GM18867 (cell line): Measurements from ENCODE around the gene DDX59.
A peak's percentile ranks its signal among the peaks of the same experiment; 100 is the strongest.

ENCODE experiments used
- ATAC-seq: cut with Tn5 transposase; IDR thresholded peaks from one replicate; pipeline ENCODE4 v1.9.1; 2021; ENCODE audit warnings: mild to moderate bottlenecking, moderate library complexity; ENCODE audit not compliant: unreplicated experiment

The DDX59 gene

DNA sequence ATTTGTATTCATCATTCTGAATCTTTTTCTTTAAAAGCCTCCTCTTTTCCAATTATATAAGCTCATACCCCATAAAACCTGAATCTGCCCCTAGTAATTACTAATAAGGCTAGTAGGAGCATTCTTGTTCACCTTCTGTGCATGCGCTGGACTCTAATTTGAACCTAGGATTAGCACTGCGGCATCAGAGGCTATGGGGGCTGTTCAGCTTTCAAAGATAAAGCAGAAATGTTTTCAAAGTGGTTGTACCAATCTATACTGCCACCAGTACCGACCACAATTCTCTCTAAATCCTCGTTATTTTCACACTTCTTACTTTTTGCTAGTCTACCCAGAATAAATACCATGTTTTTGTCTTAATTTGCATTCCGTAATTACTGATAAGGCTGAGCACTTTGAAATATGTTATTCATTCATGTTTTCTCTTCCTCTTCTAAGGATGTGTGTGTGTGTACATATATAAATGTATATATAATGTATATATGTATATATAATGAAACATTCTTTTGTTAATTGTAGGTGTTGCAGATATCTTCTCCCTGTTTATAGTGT is 1.6 kb upstream of the DDX59 start:
- no peak for ATAC-seq

DNA sequence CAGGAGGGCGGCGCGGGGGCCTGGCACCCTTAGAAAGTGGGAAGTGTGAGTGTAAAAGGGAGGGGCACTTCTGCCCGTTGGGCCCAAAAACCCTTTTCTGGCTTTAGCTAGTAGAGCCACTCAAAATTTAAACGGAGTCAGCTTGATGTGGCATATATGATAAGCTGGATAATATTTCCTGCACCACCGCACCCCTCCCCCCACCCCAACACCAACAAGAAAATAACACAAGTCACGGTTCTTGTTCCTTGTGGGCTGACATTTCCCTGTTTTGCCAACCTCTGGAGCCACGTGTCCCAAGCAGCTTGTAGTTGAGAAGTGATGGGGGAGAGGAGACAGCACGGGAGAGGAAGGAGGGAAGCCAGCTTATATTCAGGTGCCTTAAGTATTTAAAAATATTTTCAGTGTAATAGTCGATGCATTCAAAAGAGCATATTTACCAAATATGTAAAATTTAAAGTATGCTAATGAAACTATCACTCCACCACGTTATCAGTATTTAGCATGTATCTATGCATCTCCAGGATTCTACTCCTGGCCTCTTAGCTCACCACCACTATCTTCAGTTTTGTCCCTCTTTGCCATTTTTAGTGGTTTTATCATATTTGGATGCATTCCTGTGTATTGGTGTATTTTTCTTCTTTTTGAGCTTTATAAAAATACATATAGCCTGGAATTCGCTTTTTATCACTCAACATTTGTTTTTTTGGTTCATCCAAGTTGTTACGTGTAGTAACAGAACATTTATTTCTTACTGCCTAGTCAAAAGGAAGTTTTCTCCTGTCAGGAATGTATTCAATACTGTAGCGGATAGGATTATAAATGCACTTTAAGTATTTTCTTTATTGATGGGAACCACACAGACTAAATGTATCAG is 773 bp upstream of the DDX59 start:
- peak; percentile 21 for ATAC-seq

DNA sequence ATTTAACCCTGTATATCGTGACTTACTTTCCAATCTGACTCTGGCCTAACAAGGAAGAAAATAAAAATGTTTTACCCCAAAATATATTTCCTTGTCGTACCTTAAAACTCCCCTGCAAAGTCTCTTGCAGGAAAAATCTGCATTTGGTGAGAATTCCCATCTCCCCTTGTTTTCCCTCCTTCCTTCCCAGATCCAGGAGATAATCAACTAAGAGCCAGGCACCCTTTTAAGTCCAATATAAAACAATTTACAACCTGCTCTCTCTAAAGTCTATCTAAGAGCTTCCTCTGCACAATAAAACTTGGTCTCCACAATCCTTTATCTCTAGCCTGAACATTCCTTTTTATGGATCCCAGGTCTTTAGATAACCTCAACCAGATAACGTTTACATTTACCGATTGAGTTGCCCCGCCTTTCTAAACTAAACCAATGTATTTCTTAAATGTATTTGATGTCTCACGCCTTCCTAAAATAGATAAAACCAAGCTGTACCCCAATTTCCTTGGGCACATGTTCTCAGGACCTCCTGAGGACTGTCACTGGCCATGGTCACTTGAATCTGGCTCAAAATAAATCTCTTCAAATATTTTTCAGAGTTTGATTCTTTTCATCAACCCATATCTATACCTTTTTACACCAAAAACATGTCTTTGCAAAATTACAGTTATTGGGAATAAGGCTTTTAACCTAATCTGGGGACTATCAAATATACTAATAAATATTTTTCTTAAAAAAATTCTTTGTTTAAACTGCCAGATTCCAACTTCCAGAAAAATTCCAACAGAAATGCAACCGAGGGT is 993 bp downstream of the DDX59 start:
- no peak for ATAC-seq

DNA sequence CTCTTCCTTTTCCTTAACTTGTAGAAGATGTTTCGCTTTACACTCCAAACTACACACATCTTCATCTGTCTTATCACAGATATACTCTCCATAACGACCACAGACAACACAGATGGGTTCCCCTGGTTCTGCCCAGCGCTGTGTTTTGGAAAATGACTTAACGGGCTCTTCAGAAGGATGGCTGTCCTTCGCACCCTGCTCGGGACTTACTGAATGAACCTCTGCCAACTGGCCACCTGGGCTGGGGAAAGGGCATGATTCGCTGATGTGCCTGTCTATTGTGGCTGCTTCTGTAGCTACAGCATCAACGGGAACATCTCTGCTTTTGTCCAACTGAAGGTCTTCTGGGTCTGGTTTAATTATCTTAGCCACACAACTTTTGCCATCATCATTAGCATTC is 3.4 kb downstream of the DDX59 start:
- ATAC-seq: no peak

DNA sequence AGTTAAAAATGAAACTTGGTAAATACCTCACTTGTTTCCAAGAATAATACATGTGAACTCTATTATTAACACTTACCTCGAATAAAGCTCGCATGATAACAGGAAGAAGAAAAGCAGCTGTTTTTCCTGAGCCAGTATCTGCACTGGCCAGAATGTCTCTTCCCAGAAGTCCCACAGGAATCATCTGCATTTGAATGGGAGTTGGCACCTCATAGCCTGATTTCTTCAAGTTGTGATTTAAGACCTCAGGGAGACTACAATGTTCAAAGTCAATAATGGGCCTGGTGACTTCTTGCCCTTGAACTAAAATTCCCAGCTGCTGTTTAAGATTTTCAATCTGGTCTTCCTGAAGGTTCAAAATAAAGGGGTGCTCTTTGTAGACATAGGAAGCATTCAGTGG is 3.8 kb downstream of the DDX59 start:
- ATAC-seq: no peak

DNA sequence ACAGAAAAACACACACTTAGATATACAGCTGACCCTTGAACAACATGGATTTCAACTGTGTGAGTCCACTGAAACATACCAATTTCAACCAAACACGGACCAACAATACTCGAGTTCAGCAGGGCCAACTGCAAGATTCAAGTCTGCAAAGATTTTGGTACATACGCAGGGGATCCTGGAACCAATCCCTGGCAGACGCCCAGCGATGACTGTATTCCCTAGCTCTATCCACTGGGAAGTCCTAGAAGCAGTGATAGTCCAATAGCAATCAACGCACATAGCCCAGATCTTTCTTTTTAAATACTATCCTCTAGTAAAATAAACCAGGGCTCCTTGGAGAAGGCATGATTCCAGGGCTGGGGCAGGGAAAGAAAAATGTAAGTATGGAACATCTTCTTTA is 9.0 kb downstream of the DDX59 start:
- ATAC-seq: no peak

DNA sequence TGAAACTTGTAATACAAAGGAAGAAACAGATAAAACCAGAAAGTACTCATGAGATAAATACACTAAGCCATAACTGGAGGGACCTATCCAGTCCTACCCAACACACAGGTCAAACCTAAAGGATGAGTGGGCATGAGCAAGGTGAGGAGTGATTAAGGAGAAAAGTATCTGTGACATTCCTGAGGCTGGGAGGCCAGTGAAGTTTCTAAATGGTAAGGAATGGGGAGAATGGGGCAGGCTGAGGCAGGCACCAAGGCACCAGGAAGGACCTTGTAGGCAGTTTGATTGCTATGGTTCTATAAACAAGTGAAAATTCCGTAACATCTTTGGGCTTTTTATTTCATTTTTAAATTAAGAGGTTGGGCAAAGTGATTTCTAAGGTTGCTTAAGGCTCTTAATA is 10.4 kb downstream of the DDX59 start:
- ATAC-seq: no peak

DNA sequence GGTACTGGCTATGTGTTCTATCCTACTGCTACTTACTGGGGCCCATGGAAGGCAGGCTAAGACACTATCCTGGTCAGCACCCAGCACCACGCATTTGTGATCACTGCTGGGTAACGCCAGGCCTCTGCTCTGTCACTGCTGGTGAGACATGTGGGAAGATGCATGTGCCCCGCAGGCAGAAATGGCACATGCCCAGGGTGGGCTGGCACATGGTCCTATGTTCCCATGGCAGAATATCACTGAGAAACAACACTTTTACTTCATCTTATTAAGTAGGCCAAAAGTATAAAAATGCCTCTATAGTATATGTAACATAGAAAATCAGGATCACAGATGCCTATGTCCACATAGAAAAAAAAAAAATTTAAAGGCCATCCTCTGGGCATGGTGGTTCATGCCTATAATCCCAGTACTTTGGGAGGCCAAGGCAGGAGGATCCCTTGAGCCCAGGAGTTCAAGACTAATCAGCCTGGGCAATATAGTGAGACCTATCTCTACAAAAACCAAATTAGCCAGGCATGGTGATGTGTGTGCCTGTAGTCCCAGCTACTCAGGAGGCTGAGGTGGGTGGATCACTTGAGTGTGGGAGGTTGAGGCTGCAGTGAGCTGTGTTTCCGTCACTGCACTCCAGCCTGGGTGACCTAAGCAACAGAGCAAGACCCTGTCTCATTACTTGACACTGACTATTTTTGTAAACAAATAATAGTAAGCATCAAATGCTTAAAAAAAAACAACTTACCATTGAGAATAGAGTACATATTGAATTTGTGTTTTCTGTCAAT is 11.5 kb downstream of the DDX59 start:
- ATAC-seq: no peak

DNA sequence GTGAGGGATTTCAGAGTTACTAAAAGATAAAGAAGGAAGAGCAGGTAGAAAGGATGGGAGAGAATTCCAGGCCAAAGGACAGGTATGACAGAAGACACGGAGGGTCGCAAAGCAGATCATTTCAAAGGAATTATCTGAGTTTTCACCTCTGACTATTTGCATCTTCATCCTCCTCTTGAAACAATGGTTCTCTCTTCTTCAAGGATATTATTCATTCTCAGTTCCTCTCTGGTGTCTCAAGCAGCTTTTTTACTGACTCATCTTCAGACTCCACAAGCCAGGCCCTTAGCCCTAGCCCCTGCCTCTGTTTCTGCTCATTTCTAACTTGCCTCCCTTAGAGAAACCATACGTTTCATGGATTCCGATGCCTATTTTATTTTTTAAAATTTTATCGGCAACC is 15.0 kb downstream of the DDX59 start:
- peak; percentile 96 for ATAC-seq

DNA sequence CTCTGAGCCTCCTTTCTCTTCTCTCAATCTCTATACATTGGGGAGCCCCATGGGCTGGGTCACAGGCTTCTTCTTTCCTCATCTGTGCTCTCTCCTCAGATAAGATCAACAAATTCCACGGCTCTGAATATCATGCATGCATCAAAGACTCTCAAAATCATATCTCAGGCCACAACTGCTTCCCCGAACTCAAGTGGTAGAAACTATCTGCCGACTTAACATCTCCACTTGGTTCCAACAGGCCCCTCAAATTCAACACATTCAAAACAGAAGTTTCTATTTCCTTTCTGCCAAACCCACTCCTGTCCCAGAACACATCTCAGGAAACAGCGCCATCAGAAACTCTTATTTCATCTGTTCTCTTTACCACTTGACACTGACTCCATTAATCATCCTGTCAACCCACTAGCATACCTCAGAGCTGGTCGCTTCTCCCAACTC is 16.7 kb downstream of the DDX59 start:
- ATAC-seq: no peak

DNA sequence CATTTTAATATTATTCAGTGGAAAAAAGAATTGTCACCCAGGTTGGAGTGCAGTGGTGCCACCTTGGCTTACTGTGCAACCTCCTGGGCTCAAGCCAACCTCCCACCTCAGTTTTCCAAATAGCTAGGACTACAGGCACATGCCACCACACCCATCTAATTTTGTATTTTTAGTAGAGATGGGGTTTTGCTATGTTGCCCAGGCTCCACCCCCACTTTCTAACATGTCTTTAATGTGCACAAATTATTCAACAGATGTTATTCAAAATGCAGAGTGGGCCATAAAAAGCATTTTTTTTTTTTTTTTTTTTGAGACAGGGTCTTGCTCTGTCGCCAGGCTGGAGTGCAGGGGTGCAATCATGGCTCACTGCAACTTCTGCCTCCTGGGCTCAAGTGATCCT is 17.3 kb downstream of the DDX59 start:
- ATAC-seq: no peak

DNA sequence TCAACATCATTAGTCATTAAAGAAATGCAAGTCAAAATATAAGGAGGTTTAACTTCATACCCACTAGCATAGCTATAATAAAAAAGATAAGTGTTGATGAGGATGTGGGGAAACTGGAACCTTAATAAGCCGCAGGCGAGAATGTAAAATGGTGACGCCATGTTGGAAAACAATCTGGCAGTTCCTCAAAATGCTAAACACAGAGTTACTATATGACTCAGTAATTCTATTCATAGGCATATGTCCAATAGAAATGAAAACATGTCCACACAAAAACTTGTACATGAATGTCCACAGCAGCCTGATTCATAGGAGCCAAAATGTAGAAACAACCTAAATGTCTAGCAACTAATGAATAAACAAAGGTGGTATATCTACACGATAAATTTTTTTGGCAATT is 23.2 kb downstream of the DDX59 start:
- ATAC-seq: no peak

DNA sequence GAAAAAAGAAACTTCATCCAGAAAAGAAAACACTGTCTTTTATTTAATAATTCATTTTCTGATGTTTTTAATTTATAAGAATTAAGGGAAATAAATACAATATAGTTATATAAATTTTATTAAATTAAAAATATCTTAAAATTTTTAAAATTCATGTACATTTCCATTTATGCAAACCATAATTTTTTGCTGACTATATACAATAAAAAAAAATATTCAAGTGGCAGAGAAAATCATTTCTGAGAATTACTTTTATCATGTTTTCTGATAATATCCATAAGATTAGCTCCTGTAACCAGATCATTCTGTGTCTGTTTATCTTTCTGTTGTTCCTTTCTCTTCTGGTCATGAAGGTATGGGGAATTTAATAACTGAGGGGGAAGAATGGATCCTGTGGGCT is 25.7 kb downstream of the DDX59 start:
- ATAC-seq: no peak

DNA sequence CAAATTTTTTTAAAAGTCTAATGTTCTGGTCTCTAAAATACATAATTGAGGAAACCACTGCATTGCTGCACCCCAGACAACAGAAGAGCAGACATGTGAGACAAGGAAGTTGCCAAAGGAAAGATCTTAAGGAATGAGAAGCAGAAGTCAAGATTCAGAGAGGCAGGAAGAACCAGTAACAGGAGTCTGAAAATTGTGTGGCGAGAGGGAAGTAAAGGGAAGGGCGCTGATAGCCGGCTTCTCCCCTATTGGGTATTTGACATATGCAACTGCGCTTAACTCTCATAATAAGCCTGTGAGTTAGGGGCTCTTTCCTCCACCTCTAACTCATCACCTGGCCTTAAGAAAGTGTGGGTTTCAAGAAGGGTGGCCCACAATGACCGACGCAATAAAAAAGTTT is 27.2 kb downstream of the DDX59 start:
- ATAC-seq: no peak

DNA sequence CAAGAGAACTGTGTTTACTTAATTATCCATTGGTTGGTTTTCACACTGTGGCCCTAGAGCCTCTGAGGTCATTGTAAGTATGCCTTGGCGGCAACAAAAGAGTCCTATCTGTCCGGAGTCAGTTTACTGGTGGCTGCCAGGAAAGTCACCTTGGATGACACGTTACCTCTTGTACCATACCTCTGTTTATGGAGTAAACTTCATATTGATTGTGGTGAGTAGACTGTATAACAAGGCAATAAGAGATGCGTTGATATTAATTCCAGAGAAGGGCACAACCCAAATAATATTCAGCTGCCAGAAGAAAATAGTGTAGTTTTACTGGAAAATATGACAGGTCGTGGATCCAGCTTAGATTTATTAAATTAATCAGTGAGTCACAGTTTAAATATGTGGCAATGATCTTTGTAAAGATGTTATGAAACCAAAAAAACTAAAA is 28.7 kb downstream of the DDX59 start:
- ATAC-seq: no peak

DNA sequence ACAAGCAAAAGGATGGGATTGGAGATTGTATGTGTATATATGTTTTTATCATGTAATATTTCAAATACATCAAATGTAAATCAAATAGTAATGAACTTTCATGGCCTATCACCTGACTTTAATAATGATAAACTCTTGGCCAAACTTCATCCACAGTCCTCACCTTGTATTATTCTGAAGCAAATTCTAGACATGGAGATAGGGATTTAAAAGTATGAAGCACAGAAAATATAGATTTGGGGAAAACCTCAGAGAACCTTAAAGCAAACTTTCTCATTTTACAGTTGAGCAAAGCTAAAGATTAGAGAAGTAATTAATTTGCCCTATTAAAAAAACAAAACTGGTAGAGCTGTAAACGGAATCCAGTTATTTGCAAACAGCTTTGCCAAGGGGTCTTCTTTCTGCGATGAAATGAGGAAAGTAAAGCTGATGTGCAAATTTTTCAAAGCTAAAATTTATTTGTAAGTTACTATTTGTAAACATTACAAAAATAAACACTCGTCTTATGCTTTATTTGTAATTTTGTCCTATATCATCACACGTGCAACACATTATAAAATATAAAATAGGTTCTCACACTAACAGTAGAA is 29.2 kb downstream of the DDX59 start:
- no peak for ATAC-seq

DNA sequence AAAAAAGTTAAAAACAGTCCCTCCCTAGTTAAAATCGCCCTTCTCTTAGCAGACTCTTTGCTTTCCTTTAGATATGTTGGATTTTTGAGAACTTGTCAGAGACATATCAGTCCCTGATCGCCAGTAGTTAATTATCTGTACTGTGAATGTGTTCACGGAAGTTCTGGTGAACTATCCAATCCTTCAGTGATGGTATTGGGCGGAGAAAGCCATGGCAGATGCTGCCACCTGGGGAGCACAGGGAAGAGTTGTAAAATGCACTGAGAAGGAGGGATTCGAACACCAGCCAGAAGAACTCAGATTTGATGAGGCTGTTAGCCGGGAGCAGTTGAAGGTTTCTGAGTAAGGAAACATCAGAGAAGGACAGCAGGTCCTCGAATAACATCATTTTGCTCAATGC is 31.6 kb downstream of the DDX59 start:
- ATAC-seq: no peak

DNA sequence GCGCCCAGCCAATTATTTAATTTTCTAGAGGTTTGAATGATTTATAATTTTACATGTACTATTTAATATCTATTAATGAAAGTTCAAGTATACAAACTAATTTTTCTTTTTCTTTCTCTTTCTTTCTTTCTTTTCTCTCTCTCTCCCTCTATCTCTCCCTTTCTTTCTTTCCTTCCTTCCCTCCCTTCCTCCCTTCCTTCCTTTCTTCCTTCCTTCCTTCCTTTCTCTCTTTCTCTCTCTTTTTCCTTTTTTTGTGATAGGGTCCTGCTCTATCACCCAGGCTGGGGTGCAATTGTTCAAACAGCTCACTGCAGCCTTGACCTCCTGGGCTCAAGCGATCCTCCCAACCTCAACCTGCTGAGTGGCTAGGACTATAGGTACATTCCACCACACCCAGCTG is 33.0 kb downstream of the DDX59 start:
- no peak for ATAC-seq

DNA sequence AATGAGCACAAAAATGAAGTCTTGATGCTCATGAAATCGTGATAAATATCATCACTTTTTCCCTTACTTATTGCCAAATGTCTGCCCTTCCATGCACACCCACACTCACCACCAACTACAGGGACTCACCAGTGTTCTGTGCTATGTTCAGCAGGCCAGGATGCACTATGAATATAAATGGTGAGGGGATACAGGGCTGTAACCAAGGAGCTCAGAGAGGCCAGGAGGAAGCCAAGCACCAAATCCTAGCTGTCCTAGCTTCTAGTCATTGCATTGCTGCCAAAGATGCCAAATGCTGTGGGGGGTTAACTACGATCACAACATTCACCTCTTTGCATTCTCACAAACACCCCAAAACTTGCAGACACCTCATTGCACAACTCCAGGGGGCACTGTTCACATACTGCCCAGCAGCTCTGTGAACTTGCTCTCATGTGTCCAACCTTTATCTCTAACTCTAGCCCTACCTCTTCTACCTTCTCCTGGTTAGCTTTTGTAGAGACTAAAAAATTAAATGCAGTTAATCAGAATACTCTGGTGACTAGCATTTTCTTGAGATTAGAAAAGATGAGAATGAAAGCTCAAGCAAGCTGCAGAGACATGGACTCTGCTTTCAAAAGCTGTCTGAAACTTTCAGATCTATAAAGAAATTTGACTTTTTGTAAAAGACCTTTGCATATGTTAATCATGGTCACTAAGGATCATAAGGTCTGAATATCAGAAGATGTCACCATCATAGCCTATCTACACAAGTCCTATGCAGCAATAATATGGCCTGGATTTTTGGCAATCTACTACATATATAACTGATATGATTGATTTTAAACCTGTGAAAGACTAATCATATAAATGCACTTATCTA is 35.2 kb downstream of the DDX59 start:
- ATAC-seq: peak; percentile 56

DNA sequence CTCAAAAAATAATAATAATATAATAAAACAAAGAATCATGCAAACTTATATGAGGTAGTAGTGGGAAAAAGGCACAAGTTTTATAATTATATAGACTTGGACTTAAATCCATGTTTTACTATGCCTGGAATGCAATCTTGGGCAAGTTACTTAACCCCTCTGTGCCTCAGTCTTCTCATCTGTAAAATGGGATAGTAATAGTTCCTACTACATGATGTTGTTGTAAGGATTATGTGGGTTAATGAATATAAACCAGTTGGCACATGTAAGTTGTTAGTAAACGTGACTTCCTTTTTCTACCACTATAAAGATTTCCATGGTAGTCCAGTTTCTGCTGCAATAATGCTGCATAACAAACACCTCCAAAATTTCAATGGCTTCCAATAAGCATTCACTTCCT is 38.3 kb downstream of the DDX59 start:
- no peak for ATAC-seq
